ENCODE measurements around the gene ARFRP1.
"Not testable (repeated sequence)": the region's sequence is repeated elsewhere in the genome, so short reads cannot be mapped to it uniquely, and the experiment has no call there.

DNA sequence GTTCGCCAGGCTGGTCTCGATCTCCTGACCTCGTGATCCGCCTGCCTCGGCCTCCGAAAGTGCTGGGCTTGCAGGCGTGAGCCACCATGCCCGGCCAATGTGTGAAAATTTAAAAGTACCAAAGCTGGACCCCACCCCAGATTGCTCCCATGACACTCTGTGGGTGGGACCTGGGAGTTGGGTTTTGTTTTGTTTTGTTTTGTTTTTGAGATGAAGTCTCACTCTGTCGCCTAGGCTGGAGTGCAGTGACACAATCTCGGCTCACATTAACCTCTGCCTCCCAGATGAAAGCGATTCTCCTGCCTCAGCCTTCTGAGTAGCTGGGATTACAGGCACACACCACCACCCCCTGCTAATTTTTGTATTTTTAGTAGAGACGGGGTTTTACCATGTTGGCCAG is 36.1 kb downstream of the ARFRP1 start:
- TF ChIP-seq, protein P1, sequence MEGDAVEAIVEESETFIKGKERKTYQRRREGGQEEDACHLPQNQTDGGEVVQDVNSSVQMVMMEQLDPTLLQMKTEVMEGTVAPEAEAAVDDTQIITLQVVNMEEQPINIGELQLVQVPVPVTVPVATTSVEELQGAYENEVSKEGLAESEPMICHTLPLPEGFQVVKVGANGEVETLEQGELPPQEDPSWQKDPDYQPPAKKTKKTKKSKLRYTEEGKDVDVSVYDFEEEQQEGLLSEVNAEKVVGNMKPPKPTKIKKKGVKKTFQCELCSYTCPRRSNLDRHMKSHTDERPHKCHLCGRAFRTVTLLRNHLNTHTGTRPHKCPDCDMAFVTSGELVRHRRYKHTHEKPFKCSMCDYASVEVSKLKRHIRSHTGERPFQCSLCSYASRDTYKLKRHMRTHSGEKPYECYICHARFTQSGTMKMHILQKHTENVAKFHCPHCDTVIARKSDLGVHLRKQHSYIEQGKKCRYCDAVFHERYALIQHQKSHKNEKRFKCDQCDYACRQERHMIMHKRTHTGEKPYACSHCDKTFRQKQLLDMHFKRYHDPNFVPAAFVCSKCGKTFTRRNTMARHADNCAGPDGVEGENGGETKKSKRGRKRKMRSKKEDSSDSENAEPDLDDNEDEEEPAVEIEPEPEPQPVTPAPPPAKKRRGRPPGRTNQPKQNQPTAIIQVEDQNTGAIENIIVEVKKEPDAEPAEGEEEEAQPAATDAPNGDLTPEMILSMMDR (conservative IDR thresholded peaks at IDR 0.05 in 1 of 2, IDR thresholded peaks at IDR 0.05 in 1 of 2; ENCODE audit: extremely low read depth in 1 of 2, insufficient read depth in 1 of 2, low read depth in 1 of 2, low read length in 2 of 2) = not testable (repeated sequence)
- TF ChIP-seq EZH2 (IDR thresholded peaks at IDR 0.05; ENCODE audit: borderline replicate concordance, low read length) = not testable (repeated sequence)

All from mammary epithelial cell (primary cell).